OCI-M1 (cell line): ENCODE measurements around the gene SLN.

Experiments
- DNase-seq: peaks from one replicate; lab custom pipeline; 2025; lab: John Stamatoyannopoulos, UW

SLN gene

GRCh38 chr11:107683807-107684206 is 28.0 kb downstream of the SLN start:
- no peak for DNase-seq

GRCh38 chr11:107683061-107683460 is 28.8 kb downstream of the SLN start:
- DNase-seq, result no peak

- DNase-seq, result no peak
These were observed 29.3 kb downstream of the SLN start for GRCh38 chr11:107682572-107682971.

- DNase-seq, result no peak
These were observed 29.7 kb downstream of the SLN start for GRCh38 chr11:107682171-107682570.

GRCh38 chr11:107679255-107680024 is 32.4 kb downstream of the SLN start:
- DNase-seq, result no peak

GRCh38 chr11:107678632-107678971 is 33.3 kb downstream of the SLN start:
- DNase-seq, result no peak

- no peak for DNase-seq
These were observed 33.8 kb downstream of the SLN start for GRCh38 chr11:107677924-107678631.

GRCh38 chr11:107676336-107677057 is 35.4 kb downstream of the SLN start:
- DNase-seq, result no peak

GRCh38 chr11:107675902-107676301 is 36.0 kb downstream of the SLN start:
- no peak for DNase-seq

GRCh38 chr11:107669893-107670601 is 41.8 kb downstream of the SLN start:
- no peak for DNase-seq

GRCh38 chr11:107669191-107669740 is 42.6 kb downstream of the SLN start:
- no peak for DNase-seq

GRCh38 chr11:107666911-107667613 is 44.8 kb downstream of the SLN start:
- no peak for DNase-seq

- no peak for DNase-seq
These were observed 46.8 kb downstream of the SLN start for GRCh38 chr11:107665018-107665417.

GRCh38 chr11:107661656-107662055 is 50.2 kb downstream of the SLN start:
- no peak for DNase-seq

GRCh38 chr11:107660066-107660465 is 51.8 kb downstream of the SLN start:
- no peak for DNase-seq

- no peak for DNase-seq
These were observed 52.5 kb downstream of the SLN start for GRCh38 chr11:107659310-107659709.
